Stimulated activated CD8-positive, alpha-beta memory T cell treated with anti-CD3 and anti-CD28 coated beads, Interleukin-7, amount 100 ng/mL, for 48 hours (primary cell): ENCODE measurements around the gene SPAG16.

ENCODE experiments used
- DNase-seq, 2 donors: peaks; one replicate each; pipeline ENCODE4 v3.0.0-alpha.2; 2020; ENCODE audit warnings: low read depth in 1 of 2; ENCODE audit errors: extremely low read depth in 1 of 2

The SPAG16 gene

DNA sequence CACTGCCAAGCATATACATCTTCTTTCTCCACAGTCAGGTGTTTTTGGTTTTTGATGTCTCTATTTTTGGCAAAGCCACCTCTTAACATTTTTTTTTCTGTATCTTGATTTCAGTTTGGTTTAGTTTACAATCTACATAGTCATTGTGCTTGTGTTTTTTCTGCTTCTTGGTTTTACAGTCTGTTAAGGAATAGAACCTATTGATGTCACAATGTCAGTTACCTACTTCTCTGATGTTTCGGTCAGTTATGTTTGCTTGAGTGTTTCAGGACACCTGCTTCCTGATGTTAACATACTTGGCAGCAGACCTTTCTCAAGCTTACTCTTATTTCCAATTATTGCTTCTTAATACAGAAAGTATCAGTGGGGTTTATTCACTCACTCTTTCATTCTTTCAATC lies 253.3 kb downstream of the SPAG16 start:
- DNase-seq: no peak

DNA sequence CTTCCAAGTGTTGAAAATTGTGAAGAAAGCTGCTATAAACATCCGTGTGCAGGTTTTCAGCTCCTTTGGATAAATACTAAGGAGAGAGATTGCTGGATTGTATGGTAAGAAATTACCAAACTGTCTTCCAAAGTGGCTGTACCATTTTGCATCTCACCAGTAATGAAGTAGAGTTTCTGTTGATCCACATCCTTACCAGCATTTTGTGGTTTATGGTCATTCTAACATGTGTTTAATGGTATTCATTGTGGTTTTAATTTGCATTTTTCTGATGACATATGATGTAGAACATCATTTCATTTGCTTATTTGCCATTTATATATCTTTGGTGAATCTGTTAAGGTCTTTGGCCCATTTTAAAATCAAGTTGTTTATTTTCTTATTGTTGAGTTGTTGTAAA lies 260.7 kb downstream of the SPAG16 start:
- DNase-seq: no peak

DNA sequence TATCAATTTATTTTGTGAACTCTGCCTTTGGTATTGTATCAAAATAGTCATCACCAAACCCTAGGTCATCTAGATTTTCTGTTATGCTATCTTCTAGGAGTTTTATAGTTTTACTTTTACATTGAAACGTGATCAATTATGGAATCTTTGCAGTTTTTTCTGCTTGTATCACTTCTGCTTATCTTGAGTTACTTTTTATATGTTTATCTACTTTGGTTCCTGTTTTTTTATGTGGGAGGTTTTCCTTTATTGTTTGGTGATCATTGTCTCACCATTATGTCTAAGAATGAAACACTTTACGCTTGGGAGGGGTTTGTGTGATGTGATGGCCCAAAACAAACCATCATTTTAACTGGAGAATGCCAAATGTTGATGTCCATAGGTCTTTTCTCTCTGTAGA lies 261.2 kb downstream of the SPAG16 start:
- no peak for DNase-seq

DNA sequence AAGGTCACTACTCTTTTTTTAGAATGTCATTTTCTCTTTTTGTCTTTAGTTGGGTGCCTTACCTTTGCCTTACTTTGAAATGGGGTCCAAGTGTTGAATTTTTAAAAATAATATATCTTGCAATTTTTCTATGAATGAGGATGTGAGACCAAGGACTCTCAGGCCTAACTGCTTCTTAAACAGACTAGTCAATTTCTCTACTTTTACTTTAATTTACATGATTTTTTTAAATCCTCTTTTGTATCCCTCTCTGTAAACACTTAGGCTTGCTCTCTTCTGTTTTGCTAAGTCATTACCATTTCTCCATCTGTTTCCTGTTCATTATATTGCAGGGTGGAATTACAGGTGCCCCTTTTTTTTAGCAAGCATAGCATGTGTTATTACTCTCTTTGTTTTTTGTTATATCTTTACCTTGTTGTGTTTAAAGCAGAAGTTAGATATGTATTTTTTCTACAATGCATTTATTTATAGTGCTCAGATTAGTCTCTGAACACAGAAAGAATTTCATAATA lies 261.8 kb downstream of the SPAG16 start:
- DNase-seq: no peak

DNA sequence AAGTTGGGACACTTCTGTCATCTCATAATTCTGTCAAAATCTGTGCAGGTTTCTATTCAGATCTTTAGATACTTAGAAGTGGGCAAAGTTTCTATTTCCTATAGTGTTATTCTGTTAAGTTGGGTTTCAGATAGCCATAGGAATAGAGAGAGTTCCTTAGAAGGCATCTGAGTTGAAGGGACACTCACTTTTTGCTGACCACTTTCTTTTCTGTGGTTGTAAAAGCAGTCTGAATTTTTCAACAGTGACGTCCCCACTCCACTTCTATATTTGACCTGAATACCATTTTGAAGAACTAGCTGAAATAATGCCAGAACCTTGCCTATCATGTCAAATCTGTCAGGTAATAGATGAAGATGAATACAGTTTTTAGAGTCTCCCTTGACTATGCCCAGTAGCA lies 267.3 kb downstream of the SPAG16 start:
- no peak for DNase-seq

DNA sequence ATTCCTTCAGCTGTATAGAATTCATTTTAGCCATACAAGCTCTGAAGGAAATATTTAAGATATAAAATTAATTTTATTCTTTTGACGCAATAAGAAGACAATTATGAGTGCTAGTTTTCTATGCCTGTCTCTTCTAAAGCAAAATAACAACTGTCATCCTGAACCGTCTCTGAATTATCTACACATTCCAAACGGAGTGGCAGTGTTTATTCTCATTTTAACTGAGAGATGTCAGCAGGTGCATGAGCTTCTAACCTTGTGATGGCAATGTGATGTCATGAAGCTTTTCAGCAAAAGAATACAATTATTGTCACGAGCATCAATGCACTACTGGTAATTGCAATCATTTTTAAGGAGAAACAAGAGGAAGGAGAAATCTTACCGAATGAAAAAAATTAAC lies 274.8 kb downstream of the SPAG16 start:
- no peak for DNase-seq

DNA sequence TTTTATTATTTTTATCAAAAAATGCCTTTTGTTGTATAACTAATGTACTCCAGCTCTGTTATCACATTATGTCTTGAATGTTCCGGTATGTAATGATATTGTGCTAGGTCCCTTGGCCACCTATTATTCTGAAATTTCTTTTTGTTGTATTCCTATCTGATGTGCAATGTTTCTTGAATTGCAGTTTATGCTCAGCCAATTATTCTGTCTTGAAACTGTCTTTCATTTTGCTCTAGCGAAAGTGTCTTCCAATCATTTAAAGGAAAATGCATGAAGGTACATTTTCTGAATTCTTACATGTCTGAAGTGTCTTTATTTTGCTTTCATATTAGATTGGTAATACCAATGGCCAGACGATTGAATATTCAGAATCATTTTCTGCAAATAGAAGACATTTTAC lies 277.5 kb downstream of the SPAG16 start:
- no peak for DNase-seq

DNA sequence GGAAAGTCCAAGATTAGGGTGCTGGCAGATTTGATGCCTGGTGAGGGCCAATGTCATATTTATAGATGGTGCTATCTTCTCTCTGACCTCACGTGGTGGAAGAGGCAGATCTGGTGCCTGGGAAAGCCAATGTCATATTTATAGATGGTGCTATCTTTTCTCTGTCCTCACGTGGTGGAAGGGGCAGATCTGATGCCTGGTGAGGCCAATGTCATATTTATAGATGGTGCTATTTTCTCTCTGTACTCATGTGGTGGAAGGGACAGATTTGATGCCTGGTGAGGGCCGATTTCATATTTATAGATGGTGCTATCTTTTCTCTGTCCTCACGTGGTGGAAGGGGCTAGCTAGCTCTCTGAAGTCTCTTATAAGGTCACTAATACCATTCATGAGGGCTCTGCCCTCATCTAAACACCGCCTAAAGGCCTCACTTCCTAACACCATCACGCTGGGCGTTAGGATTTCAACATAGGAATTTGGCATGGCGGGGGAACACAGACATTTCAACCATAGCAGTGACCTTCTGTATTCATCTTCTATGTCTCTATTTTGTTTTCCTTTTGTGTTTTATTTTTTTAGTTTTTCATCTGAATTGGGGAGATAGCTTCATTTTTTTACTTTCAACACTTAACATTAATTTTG lies 278.4 kb downstream of the SPAG16 start:
- no peak for DNase-seq

DNA sequence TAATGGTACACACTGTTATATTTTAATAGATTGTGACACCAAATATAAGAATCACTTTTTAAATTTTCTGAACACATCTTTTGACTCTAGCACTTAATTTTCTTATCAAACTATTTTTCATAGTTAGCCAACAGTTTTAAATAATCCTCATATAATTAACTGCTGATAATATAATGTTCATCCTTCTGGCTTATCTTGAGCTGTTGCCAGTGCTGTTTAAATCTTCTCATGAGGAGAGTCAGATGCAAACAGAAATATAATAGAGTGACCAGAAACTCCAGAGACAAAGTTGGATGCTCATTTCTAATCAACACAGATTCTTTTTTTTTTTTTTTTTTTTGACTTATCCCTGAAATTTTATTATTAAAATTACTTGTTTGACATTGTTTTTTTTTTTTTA lies 282.6 kb downstream of the SPAG16 start:
- DNase-seq: no peak

DNA sequence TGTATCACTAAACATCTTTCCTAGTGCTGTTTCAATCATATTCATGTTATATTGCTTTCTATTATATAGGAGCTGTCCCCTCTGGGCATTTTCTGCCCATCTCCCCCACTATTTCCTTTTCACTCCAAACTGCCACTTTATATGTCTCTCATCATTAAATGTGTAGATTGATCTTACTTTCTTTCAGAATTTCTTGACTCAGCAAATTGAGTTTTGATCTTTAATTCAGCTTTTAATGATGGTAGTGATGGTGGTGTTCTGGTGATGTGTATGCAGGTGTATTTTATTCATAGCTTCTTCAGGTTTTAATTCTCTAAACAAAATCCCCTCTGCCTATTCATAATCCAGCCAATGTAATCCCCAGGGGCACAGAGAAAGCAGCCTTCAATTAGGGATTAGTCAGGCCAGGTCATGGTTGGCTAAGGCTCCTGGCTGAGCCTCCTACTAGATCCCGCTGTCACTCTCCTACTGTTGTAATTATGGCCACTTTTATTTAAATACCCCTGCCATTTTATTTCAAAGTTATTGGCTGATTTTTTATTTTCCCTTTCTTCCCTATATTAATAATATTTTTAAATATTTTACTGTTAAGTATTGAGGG lies 325.4 kb downstream of the SPAG16 start:
- DNase-seq: no peak

DNA sequence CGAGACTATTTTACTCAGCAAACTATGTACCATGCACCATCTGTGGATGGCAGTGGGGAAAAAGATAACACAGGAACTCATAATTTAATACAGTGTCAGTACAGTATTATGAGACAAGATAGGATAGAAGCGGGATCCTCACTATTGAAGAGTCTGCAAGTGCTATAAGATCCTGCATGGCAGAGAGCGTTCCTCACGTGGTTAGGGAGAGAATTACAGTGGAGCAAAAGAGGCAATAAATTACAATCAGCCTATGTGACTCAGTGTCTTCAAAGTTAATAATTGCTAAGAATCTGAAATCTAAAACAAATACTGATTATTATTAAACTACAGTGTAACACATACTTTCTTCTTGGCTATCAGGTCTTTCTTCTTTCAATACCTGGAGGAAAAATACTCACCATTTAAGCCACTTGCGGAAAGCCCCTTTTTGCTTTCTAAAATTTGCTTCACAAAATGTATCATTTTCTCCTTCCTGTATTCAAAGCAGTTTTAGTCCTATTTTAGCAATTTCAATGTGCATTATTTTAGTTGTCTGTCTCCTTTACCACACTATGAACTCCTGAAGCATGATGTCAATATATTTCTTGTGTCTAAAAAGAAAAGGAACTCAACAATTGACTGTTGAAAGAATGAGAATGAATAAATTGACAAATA lies 342.9 kb downstream of the SPAG16 start:
- DNase-seq: no peak

DNA sequence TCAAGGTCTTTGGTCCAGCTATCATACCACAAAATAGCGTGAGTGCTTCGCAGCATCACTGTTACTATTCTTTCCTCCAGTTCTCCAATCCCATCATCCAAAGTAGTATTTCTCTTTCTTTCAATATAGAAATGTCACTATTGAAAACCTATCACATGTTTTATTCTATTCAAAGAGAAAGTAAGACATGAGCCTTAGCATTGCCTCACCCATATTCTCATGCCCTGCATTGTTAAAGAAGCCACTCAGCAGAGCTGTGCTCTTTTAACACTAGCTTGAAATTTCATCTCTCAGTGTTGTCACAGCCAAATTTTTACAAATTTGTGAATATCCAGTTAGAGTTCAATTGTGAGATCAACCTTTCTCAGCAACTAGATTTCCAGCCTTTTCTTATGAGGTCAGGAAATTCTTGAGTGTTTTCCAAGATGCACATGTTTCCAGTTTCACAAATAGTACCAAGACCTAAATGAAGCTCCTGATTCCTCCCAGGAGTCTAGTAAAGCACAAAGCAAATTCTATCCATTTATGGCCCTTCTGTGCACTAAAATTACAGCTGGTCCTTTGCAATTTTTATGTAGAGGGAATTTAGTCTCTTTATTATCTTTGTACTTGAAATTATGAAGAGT lies 343.7 kb downstream of the SPAG16 start:
- DNase-seq: no peak

DNA sequence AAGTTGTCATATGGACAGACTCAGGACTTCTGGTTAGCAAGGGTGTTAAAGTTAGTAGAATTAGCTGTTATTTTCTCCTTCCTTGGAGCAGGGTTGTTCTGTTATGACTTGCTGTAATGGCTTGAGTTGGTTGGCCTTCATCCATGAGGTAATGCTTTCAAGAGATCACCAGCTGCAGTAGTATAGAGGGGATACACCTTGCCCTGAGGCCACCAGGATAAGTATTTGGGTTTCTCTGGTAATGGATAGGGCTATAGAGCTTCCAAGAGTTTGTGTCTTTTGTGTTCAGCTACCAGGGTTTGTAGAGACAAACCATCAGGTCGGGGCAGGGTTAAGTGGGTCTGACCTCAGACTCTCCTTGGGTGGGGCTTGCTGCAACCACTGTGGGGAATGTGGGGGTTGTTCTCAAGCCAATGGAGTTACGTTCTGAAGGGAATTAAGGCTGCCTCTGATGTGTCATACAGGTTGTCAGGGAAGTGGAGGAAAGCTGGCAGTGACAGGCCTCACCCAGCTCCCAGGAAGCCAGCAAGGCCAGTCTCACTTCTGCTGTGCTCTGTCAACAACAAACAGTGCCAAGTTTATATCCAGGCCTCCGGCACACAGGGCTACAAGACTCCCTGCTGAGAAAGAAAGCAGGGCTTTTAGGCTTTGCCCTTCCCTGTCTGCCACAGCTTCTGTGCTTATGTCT lies 356.6 kb downstream of the SPAG16 start:
- no peak for DNase-seq

DNA sequence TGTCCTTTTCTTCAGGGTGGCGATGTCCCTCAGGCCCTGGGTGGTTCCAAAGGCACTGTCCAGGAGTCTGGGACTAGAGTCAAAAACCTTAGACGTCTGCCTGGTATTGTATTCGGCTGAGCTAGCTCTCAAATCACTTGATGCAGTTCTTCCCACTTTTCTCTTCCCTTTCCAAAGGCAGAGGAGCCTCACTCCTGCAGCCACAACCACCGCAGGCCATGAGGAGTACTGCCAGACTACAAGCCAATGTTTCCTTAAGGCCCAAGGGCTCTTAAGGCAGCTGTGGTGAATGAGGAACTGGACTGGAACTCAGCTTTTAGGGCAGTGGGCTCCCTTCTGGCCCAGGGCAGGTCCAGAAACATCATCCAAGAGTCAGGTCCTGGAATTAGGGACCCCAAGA lies 360.7 kb downstream of the SPAG16 start:
- no peak for DNase-seq

DNA sequence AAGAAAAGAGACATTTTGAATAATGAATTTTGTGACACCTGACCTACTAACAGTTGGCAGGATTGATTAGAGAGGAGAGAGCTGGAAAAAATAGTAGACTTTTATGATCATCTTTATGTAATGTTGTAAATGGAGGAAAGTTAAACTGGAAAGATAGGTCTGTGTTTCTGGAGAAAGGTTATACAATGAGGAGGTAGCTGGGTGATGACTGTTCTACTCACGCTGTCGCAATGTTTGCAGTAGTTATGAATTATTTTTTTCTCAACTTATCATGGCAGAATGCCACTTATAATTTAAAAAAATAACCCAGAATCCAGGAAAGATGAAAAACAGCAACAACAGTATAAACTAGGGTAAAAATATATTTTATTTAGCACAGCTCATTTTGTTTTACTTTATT lies 364.9 kb downstream of the SPAG16 start:
- no peak for DNase-seq

DNA sequence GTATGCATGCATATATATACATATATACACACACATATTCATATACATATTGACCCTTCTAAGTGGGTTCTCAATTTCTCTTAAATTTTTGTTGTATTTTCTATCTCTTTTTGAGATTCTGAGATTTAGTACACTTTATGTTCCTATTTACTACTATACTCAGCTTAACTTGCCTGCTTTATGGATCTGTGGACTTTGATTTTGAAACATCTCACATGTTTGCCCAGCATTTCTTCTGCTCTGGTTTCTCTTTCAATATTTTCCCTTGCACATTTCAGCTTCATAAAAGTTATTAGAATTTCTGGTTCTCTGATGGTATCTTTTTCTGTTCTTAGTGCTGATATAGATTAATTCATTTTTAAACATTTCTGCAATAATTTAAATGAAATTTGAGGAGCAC lies 380.6 kb downstream of the SPAG16 start:
- no peak for DNase-seq

DNA sequence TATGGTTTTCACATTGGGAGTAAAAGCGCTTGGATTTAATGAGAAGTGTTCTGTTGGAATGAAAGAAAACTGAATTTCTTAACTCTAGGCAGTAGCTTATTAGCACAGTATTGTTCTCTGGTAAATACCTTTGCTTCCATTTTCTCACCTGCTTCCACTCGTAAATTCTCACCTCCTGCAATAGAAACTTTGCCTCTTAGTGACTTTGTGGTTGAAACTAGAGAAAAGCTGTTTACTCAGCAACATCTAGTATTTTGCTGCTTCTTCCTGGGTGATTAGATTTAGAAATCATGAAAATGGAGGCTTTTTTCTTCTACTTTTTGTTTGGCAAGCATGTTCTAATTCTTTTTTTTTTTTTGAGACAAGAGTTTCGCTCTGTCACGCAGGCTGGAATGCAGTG lies 385.4 kb downstream of the SPAG16 start:
- no peak for DNase-seq

DNA sequence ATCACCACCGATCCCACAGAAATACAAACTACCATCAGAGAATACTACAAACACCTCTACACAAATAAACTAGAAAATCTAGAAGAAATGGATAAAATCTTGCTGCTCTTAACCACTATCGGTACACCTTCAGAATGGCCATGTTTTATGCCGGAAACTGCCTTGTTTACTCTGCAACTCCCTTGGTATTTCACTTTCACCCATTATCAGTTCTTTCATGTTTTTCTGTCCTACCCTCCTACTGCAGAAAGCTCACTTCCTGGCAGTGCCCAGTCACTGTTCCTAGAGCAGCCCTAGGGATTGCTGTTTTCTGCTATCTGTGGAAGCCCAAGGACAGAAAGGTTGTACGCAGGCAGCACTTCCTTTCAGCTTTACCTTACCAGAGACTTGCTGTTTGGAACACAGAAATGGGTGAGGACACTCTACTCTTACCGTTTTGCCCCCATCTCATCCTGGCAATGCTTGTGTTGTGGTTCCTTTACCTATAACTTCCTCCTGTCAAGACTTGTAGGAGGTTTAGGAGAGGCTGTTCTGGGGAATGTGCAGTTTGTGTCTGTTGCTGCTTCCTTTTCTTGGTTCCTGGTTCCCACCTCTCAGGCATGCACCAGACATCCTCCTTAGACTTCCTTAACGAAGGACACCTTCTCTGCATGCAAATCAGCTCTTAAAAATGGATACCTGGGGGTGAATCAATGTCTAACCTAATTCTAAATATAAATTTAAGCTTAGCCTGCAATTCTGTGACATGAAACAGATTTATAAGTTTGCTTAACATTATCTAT lies 394.4 kb downstream of the SPAG16 start:
- no peak for DNase-seq

DNA sequence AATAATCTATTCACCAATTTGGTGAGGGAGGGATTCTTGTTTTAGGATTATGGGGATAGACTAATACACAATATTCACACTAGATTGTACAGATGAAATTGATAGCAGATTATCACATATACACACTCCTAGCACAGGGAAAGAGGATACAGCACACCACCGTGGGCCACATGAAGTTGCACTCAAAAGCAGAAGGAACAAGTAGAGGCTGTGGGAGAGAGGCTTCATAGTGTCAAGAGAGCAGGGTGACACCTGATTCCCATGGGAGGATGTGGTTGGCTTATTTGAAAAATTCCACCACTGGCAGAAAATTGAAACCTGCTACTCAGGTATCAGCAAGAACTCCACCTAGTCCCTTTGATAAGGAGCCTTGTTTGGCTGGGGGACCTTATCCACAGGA lies 395.6 kb downstream of the SPAG16 start:
- DNase-seq: no peak

DNA sequence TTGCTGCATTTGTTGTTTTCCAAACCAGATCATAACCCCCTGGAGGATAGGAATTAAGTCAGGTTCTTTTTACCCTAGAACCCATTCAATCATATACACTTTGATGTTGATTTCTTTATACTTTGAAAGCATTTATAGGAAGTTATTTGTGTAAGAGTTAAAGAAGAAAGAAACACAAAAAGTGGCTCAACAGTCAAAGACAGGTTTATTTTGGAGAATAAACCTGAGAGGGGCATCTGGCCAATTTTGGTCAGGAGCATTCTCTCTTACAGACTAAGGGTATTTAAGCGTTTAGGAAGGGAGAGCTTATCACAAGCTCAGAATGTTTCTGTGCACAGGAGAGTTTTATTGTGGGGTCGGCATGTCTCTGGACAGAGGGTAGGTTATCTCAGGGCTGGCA lies 398.0 kb downstream of the SPAG16 start:
- DNase-seq: no peak

DNA sequence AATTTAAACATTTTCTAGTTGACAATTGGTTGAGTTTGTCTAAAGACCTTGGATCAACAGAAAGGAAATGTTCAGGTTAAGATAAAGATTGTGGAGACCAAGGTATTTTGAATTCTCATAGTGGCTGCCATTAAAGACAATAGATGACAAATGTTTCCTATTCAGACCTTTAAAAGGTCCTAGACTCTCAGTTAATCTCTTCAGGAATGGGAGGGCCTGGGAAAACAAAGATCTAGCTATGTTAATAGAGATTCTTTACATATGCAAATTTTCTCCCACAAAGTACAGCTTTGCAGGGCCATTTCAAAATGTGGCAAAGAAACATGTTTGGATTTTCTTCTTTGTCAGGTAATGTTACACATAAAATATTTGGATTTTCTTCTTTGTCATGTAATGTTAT lies 403.9 kb downstream of the SPAG16 start:
- DNase-seq: no peak
